HG02885 (cell line): ENCODE measurements around the gene UQCR11.

ENCODE experiments used
- ATAC-seq: cut with Tn5 transposase; IDR thresholded peaks from one replicate; pipeline ENCODE4 v1.9.1; 2021; ENCODE audit warnings: mild to moderate bottlenecking; ENCODE audit not compliant: unreplicated experiment, poor library complexity

The UQCR11 gene

DNA sequence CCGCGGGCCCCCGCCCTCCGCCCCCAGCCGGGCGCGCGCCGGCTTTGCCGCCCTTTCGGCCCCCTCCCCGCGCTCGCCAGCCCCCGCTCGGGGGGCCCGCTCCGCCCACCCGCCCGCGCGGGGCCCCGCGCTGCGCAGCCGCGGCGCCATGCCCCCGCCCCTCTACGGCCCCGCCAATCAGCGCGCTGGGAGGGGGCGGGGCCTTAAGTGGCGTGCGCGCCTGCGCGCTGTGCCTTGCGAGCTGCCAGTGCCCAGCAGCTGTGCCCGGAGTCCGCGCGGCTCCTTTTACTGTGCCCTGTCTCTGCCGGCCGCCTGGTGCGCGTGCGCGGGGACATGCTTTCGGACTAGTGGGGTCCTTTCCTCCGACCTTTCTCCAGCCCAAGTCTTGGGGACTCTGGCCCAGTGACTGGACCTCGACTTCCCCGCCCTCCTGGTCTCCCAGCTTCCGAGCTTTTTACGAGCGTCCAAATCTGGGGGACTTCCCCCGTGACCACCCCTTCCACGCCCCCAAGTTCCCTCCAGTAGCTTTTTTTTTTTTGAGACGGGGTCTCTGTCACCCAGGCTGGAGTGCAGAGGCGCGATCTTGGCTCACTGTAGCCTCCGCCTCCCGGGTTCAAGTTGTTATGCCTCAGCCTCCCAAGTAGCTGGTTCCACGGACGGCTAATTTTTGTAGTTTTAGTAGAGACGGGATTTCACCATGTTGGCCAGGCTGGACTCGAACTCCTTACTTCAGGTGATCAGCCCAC, 12.3 kb downstream of the UQCR11 start, which contains the start of gene MBD3:
Gene MBD3, minus strand, starts transcription at position 111 of the 746 bp plus-strand sequence. CDS start 234 bp downstream, outside the sequence.
- ATAC-seq: peak; percentile 78

DNA sequence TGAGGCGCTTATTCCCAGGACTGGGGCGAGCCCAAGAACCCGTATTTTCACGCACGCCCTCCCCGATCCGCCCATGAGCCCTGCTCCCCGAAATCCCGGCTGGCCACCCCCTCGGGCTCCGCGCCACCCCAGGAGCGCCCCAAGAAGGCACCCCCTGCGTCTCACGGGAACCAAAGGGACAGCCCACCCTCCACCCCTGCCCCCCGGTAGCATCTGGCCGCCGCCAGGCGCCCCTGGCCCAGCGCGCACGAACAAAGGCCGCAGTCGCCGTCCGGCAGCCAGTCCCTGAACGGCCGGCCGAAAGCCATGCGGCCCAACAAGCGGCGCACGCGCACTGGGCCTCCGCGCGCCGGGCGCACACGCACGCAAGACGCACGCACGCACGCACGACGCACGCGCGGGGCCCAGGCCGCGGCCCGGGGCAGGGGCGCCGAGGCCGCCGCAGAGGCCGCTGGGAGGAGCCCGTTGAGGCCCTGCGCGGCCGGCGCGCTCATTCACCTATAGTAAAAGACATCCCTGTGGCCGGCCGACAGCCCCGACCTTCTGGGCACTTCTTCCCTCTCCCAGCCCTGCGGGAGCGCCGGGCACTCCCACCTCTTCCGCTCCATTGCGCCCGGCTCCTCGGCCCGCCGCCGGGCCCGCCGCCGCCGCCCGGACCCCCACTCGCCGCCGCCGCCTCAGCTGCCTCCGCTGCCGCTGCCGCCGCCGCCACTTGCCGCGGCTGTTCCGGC, 13.1 kb downstream of the UQCR11 start:
- ATAC-seq: peak; percentile 70

DNA sequence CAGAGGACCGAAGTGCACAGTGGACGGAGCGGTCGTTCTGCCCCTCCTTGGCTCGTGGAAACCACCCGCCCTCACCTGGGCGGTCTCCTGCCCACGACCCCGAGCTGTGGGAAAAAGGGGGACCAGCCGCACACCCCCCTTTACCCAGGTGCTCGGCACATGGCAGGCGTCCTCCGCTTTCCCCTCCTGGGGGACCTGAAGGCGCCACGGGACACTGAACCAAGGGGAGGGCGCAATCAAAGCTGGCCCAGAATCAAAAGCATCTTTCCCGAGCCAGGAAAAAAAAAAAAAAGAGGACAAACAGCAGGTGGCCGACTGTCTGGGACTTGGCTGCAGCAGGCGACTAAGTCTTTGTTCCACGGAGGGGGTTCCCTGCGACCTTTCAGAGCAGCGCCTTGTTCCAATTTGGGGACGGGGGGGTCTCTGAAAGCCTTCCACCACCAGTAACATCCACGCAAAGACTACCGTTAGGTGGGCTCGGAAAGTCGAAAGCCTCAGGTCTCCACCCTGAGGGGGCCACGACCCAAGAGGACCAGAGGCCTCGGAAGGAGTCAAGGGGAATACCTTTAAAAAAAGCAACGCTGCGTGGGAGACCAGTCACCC, 13.7 kb downstream of the UQCR11 start:
- no peak for ATAC-seq

DNA sequence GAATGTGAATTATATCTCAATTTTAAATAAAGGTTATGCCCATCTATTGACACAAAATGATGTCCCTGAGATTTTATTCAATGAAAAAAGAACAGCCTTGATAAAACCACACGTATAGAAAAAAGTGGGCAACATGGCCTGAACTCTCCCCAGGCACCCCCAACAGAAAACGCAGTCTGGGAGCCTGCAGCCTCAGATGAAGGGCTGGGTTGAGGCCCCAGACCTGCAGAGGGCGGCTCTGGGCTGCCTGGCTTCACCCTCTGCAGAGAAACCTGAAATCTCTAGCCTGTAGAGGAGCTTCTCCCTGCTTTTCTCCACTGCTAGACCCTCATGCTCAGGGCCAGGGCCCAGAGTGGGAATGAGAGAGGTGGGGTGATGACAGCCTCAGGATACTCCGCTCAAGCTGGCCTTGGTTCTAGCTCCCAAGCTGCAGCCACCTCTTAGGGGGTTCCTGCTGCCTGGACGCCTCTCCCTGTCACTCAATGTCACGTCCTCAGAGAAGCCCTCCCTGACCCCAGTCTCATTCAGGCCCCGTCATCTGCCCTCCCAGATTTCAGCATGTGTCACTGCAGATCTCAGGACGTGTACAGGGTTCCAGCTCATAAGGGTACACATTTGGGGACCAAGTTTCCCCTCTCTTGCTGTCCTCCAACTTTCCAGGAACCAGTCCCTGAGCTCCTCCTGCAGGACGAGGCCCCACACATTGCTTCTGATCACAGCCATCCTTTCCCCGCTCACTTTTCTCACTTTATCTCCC, 14.4 kb downstream of the UQCR11 start:
- no peak for ATAC-seq

DNA sequence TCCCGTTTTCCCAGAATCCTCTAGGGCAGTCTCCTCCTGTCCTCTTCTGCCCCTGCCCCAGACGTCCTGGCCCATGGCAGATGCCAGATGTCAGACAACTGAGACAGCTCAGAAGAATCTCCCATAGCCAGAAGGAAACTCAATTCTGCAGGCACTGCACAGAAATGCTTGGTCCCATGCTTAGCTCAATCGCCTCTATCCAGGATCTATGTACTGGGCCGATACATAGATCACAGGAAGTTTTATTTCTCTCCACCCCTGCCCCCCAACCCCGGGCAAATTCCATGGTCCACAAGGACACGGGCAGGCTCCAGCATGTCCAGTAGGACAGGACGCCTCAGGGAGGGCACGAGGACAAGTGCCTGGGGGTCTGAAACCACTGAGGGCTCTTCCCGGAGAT, 17.4 kb downstream of the UQCR11 start:
- no peak for ATAC-seq

DNA sequence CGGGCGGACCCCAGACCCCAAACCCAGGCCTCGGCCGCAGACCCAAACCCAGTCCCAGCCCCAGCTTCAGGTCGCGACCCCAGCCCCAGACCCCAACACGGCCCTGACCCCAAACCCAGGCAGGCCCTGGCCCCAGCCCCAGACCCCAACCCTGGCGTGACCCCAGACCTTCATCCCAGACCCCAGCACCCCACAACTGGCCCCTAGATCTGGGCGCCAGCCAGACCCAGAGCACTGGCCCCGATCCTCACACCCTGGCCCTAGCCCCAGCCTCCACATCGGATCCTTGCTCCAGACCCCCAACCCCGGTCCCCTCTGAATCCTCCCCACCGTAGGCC, 20.1 kb downstream of the UQCR11 start:
- no peak for ATAC-seq

DNA sequence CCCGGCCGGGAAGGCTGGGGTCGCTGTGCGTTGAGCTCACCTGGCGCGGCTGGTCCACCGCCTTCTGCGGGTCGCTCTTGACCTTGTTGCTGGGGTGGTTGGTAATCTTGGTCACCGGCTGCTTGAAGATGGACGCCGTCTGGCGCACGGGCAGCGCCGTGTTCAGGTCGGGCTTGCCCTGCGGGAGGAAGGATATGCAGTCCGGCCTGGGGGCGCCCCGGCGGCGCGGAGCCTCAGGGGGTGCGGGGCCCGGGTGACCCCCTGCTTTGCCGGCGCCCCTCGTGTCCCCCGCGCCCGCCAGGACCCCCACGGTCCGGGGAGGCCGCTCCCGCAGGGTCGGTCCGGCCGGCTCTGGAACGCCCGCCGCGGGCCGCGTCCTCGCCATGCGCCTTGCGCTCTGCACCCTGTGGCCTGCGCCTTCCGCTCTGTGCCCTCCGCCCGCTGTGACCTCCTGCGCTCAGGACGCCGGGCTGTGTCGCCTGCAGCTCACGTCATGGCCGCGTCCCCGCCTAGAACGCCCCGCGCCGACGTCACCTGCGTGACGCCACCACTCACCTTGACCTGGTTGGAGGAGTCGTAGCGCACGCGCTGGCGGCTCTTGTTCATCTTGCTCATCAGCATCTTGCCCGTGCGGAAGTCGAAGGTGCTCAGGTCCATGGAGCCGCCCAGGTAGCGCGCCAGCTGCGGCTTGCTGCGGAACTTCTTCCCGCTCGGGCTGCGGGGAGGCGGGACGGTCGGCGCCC, 20.6 kb downstream of the UQCR11 start:
- no peak for ATAC-seq

DNA sequence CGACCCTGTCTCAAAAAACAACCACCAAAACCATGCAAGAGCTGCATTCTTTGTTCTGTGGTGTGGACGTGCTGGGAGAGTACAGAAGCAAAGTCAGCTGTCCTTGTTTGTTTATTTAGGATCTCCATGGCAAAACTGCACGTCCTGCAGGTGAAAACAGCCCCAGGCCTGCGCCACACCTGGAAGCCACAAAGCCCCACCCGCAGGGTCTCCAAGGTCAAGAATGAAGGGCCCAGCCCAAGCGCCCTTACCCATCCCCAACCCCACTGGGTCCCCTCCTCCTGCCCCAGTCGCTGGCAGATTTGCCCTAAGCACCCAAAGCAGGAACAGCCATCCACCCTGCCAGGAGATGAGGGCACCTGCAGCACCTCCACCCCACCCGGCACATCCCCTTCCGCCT, 23.1 kb downstream of the UQCR11 start:
- ATAC-seq: no peak

DNA sequence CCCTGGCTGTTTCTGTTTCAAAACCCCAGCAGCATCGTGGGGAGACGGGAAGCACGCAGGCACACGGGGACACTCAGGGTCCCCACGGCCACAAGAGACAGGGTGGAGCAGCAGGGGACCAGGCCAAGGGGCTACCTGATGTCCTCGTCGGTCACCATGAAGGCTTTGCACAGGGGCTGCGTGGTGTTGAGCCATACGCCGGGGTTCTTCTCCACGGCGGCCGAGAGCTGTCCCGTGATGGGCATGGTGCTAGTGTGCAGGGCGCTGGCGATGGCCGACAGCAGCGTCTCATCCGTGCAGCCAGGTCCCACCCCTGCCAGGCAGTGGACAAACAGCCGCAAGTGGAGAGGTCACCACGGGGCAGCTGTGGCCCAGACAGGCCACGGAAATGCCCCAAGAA, 24.3 kb downstream of the UQCR11 start:
- ATAC-seq: no peak

DNA sequence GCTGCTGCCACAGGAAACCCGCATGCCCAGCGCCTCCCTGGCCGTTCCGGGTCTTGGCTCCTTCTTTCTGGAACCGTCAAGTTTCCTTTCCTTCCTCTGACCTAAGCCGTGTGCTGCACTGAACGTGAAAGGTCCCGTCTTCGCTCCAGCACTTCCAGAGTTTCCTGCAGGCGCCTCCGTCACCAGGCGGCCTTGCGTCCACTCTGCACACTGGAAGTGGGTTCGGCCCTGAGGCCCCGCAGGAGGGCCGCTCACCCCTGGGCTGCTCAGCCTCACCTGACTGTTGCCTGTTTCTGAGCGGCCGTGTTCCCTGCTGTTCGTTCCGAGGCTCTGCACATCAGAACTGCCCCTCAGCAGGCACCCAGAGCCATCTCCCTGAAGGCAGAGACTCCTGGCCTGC, 24.9 kb downstream of the UQCR11 start:
- no peak for ATAC-seq

DNA sequence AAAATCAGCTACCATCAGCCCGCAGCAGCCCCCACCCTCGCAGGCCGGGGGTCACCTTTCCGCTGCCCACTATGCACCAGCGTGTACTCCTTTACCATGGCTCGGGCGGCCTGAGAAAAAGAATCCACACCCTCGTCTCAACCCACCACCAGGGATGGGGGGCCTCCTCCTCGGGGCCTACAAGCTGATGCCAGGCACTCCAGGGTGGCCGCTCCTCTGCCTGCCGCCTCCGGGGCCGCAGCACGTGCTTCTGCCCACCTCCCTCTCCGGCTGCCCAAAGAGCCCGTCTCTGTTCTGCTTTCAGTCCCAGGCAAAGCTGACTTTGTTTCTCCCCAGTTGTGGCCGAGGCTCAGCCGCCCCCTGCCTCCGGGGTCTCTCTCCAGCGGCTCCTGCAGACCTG, 26.0 kb downstream of the UQCR11 start:
- ATAC-seq: no peak

DNA sequence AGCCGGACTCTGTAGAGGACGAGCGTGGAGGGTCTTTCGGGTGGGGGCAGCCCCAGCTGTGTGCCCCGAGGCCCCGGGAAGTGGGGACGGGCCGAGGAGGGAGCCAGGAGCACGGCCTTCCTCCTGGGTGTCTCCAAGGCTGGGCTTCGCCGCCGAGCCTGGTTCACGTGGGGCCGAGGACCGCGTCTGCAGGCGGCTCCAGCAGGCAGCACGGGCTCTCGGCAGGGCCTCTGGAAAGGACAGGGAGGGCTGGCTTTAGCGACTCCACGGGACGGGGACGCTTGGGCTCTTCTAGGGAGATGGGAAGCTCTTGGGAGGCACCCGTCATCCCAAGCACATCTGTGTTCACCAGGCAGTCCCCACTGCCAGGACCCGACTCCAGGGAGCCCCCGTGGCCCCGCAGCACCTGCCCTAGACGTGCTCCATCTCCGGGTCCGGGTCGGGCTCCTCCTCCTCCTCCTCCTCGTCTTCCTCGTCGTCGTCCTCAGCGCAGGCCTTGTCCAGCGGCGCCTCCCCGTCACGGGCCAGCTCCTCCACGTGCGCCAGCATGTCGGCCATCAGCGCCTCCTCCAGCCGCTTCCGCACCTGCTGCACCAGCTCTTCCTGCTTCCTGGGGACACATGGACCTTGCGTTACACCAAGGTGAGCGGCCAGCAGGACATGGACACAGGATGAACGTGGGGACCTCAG, 27.2 kb downstream of the UQCR11 start:
- no peak for ATAC-seq

DNA sequence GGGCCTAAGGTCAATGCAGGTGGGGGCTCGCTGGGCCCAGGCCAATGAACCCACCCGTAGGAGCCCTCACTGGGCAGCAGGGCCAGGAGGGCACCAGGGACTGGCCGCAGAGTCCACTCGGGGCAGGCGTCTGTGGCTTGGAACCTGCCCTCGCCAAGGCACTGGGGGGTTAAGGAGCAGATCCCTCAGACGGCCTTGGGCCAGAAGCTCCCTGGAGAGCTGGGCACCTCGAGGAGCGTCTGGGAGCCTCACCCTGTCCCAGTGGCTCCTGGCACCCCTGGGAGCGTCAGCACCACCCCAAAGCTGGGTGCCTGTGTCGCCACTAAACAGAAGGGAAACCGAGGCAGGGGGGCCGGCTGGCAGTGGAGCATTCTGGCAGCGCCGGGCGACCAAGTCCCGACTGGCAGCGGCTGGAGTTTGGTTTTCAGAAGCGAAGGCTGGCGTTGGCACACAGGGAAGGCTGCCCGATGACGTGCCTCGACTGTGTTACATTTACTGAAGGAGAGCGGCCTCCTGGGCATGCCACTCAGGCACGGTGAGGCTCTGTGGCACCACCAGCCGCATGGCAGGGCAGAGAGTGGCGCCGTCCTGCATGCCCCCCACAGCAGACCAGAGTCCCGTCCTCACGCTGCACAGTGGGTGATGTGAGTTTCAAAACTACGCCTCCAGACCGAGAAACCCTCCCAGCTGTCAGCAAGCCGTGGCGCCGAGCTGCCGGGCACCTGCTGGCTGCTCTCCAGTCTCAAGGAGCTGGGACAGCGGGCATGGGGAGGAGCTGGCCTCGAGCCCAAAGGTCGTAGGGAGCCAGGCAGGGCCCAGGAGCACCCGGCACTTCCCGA, 28.0 kb downstream of the UQCR11 start:
- ATAC-seq: no peak

DNA sequence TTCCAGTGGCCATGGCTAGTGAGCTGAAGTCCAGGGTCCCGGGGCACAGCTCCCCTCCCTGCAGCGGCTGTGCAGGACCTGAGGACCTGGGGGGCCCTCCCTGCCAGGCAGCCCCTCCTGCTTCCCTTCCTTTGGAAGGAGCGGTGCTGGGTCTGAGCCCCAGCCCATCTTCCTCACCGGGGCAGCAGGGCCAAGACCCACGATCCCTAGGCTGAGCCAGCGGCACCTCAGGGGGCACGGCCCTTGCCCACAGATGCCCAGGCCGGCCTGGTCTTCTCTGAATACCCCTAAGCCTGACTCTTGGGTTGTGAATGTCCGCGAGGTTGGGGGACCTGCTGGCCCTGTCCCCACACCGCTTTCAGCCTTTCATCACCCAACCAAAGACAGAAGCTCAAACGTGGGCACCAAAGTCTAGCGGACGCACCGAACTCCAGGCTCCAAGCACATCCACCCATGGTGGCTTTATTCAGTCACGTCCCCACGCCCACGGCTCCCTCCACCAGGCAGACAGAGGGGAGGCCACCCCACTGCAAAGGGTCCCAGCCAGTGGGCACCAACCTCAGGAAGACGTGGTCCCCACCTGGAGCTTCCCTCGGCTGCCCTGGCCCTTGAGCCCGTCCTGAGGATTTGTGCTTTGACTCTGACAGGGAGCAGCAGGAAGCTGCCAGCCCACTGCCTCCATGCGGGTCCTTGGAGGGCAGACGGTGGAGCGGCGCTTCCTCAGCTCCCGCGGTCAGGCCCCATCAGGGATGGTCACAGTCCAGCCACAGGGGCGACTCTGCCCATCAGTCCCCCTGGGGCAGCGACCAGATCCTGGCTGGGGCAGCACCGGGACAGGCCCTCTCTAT, 28.8 kb downstream of the UQCR11 start:
- no peak for ATAC-seq

DNA sequence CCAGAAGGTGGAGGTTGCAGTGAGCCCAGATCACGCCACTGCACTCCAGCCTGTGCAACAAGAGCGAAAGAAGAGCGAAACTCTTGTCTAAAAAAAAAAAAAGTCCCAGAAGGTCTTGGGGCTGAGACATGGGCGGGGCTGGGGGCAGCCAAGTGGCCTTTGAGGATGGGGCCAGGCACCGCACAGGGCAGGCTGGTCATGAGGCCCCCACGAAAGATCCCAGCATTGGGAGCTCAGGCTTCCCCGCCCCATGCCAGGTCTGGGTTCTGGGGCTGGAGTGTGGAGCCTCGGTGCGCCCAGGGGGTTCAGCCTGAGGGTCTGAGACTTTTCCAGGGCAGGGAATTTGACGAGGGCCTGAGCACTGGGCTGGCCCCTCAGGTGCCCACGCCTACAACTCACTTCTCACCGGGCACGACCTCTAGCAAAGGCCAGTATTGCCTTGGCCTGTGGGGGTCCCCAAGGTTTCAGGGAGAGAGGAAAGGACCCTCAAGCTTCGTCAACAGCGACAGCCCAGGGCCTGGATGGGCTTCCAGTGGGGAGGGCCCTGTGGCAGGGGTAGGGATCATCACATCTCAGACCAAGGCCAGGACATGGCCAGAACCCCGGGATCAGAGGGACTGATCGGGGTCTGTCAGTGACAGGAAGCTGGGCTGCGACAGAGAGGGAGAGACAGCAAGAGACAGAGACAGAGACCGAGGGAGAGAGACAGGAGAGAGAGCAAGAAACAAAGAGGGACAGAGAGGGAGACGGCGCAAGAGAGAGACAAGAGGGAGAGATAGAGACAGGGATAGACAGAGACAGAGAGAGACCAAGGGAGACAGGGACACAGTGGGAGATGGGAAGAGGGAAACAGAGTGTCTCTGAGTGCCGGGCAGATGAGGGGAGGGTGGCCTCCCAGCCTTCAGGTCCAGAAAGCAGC, 29.7 kb downstream of the UQCR11 start:
- no peak for ATAC-seq

DNA sequence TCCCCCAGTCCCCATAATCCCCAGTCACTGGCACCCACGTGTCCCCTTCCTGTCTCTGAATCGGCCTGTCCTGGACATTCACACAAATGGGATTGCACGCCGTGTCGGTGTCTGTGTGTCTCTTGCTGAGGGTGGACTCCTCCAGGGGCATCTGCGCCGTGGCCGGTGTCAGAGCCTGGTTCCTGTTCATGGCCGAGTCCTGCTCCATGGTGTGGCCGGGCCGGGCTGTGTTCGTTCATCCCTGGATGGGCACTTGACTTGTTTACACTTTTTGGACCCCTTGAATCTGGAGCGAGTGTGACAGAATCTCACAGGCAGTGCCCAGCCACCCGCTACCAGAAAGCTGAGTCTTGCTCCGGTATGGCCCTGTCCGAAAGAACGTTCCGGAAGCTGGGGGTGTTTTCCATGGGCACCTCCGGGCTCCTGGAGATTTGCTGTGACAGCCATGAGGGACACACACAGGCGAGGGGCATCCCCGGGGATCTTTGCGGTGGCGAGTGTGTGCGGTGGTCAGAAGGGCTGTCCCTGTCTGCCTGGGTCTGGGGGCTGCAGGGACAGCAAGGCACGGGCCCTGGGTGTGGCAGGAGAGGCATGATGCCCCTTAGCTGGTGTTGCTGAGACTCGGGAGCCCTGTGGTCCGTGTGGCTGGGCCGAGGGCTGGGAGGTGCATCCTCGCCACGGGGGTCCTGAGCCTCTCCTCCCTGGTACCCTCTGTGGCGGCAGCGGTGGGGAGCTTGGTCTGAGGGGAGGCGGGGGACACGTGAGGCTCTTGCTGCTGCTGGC, 30.7 kb downstream of the UQCR11 start:
- ATAC-seq: no peak
